ENCODE results near the gene CACNB4.

The CACNB4 gene

DNA sequence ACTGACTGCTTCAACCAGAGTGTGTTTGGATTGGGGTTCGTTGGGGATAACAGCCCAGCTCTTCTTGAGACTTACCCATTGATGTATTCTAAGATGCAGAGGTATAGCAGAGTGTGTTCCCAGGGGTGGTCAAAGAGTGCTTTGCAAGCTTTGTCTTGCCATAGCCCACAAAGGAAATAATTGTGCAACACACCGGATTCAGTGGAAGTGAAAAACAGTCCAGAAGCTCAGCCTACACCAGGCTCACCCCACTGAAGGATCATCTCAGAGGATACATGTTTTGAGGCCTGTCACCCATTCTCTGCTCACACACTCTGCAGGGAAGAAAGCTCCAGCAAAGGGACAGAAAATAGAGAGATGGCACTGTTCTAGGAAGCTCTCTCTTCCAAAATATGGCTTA, 9.6 kb downstream of the CACNB4 start:
- no peak; the same call in 2 of the 3 replicates for ATAC-seq (ENCODE audit: low read depth)

DNA sequence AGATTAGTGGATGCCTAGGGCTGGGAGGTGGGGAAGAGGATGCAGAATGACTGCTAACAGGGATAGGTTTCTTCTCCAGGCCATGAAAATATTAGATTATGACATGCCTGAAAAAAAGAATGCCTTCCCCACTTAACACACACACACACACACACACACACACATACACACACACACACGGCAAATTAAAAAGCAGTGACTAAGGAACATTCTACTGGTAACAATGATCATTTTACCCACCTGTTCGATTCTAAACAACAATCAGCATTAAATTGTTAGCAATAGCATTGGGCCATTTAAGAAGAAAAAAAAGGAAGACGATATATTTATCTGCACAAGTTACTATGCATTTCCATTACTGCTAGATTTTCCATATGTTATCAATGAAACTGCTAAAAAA, 10.8 kb downstream of the CACNB4 start:
- Histone ChIP-seq H3K4me3 (ENCODE audit: severe bottlenecking) (no peak overlapping the region), H3K9me3 (ENCODE audit: severe bottlenecking) (no peaks in the 10 kb centered on the region), H3K36me3 (ENCODE audit: low read depth) (no peaks in the 10 kb centered on the region), H3K27me3 (ENCODE audit: insufficient read depth, poor library complexity, severe bottlenecking) (no peaks in the 10 kb centered on the region), H3K4me1 (ENCODE audit: insufficient read depth, poor library complexity, severe bottlenecking) (no peaks in the 10 kb centered on the region), H3K27ac (ENCODE audit: poor library complexity, severe bottlenecking) (no peak overlapping the region)
- TF ChIP-seq, protein P1, sequence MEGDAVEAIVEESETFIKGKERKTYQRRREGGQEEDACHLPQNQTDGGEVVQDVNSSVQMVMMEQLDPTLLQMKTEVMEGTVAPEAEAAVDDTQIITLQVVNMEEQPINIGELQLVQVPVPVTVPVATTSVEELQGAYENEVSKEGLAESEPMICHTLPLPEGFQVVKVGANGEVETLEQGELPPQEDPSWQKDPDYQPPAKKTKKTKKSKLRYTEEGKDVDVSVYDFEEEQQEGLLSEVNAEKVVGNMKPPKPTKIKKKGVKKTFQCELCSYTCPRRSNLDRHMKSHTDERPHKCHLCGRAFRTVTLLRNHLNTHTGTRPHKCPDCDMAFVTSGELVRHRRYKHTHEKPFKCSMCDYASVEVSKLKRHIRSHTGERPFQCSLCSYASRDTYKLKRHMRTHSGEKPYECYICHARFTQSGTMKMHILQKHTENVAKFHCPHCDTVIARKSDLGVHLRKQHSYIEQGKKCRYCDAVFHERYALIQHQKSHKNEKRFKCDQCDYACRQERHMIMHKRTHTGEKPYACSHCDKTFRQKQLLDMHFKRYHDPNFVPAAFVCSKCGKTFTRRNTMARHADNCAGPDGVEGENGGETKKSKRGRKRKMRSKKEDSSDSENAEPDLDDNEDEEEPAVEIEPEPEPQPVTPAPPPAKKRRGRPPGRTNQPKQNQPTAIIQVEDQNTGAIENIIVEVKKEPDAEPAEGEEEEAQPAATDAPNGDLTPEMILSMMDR (IDR thresholded peaks at IDR 0.05; ENCODE audit: poor library complexity, severe bottlenecking) = no peak
- no peak for ATAC-seq (ENCODE audit: low read depth)
- no peak for DNase-seq (ENCODE audit: low spot score)

More for the DNA sequence above, 9.6 kb downstream of the CACNB4 start:
- TF ChIP-seq, protein P1 (IDR thresholded peaks at IDR 0.05; ENCODE audit: poor library complexity, severe bottlenecking) = no peak
- Histone ChIP-seq H3K36me3 (ENCODE audit: low read depth) (no peaks in the 10 kb centered on the region), H3K4me3 (ENCODE audit: severe bottlenecking) (no peak overlapping the region), H3K27me3 (ENCODE audit: insufficient read depth, poor library complexity, severe bottlenecking) (no peaks in the 10 kb centered on the region), H3K9me3 (ENCODE audit: severe bottlenecking) (no peaks in the 10 kb centered on the region), H3K4me1 (ENCODE audit: insufficient read depth, poor library complexity, severe bottlenecking) (no peaks in the 10 kb centered on the region), H3K27ac (ENCODE audit: poor library complexity, severe bottlenecking) (no peak overlapping the region)
- DNase-seq (ENCODE audit: low spot score) = no peak

GRCh38 chr2:152086231-152086630, 12.6 kb downstream of the CACNB4 start:
- no peak overlapping the region for H3K4me3 ChIP-seq (ENCODE audit: severe bottlenecking)
- no peaks in the 10 kb centered on the region for H3K4me1 ChIP-seq (ENCODE audit: insufficient read depth, poor library complexity, severe bottlenecking)
- H3K36me3 ChIP-seq (ENCODE audit: low read depth) = no peaks in the 10 kb centered on the region
- no peak overlapping the region for H3K27ac ChIP-seq (ENCODE audit: poor library complexity, severe bottlenecking)
- no peak for ATAC-seq (ENCODE audit: low read depth)
- H3K27me3 ChIP-seq (ENCODE audit: insufficient read depth, poor library complexity, severe bottlenecking) = no peaks in the 10 kb centered on the region
- H3K9me3 ChIP-seq (ENCODE audit: severe bottlenecking) = no peaks in the 10 kb centered on the region
- DNase-seq (ENCODE audit: low spot score) = no peak
- TF ChIP-seq, protein P1 (IDR thresholded peaks at IDR 0.05; ENCODE audit: poor library complexity, severe bottlenecking) = no peak

GRCh38 chr2:152084076-152084475, 14.8 kb downstream of the CACNB4 start:
- Histone ChIP-seq H3K27me3 (ENCODE audit: insufficient read depth, poor library complexity, severe bottlenecking) (no peaks in the 10 kb centered on the region), H3K4me3 (ENCODE audit: severe bottlenecking) (no peak overlapping the region), H3K36me3 (ENCODE audit: low read depth) (no peaks in the 10 kb centered on the region), H3K27ac (ENCODE audit: poor library complexity, severe bottlenecking) (no peak overlapping the region), H3K4me1 (ENCODE audit: insufficient read depth, poor library complexity, severe bottlenecking) (no peaks in the 10 kb centered on the region), H3K9me3 (ENCODE audit: severe bottlenecking) (no peaks in the 10 kb centered on the region)
- DNase-seq (ENCODE audit: low spot score) (no peak), ATAC-seq (ENCODE audit: low read depth) (no peak)
- TF ChIP-seq, protein P1 (IDR thresholded peaks at IDR 0.05; ENCODE audit: poor library complexity, severe bottlenecking) = no peak

DNA sequence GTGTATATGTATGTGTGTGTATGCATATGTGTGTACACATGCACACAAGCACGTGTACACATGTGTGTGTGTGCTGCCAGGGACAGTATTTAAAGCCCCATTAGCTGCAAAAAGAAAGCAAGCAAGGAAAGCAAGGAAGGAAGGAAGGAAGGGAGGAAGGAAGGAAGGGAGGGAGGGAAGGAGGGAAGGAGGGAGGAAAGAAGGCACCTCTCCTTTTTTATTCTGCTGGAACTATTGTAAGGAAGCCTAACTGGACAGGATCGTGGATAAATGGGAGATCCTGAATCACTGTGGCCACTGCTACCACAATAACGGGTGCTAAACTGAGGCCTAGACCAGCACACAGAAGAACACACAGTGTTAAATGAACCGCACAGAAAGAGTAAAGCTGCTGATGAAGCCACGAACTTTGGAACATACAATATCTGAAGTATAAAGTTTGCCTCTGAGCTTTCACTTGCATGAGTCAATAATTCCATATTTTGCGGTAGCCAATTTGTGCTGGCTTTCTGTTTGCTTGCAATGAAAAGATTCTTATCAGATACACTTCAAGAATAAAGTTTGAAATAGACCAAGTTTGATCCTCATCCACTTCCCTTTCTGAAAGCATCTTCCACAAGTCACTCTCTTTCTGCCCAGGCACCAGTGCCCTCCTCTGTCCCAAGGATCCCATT, 15.5 kb downstream of the CACNB4 start:
- H3K36me3 ChIP-seq (ENCODE audit: low read depth) = no peaks in the 10 kb centered on the region
- TF ChIP-seq, protein P1 (IDR thresholded peaks at IDR 0.05; ENCODE audit: poor library complexity, severe bottlenecking) = no peak
- DNase-seq (ENCODE audit: low spot score) = no peak
- H3K4me1 ChIP-seq (ENCODE audit: insufficient read depth, poor library complexity, severe bottlenecking) = no peaks in the 10 kb centered on the region
- H3K4me3 ChIP-seq (ENCODE audit: severe bottlenecking) = no peak overlapping the region
- no peak for ATAC-seq (ENCODE audit: low read depth)
- no peak overlapping the region for H3K27ac ChIP-seq (ENCODE audit: poor library complexity, severe bottlenecking)
- no peaks in the 10 kb centered on the region for H3K27me3 ChIP-seq (ENCODE audit: insufficient read depth, poor library complexity, severe bottlenecking)
- H3K9me3 ChIP-seq (ENCODE audit: severe bottlenecking) = no peaks in the 10 kb centered on the region
